Ascending aorta (tissue), 2 donors: ENCODE data around the gene CTXN1. TPM values are rescaled to one million over a fixed set of nuclear protein-coding genes. Genes with fewer than 3 reads are reported as not detected.

Experiments
- DNase-seq, 2 donors: peaks; one replicate each; pipeline ENCODE4 v3.0.0-alpha.2; 2019; ENCODE audit warnings: low spot score in 2 of 2
- H3K27ac ChIP-seq, 2 donors: fragments of 200-600 bp; sonication (generic); one replicate each; pipeline ENCODE4 v1.5.1; 2016 to 2017; ENCODE audit warnings: mild to moderate bottlenecking in 1 of 2
- H3K27me3 ChIP-seq: fragments of 200-600 bp; sonication (generic); one replicate; pipeline ENCODE4 v1.5.1; 2017
- H3K36me3 ChIP-seq, 2 donors: fragments of 200-600 bp; sonication (generic); one replicate each; pipeline ENCODE4 v1.5.1; 2016
- H3K4me1 ChIP-seq, 2 donors: fragments of 200-600 bp; sonication (generic); one replicate each; pipeline ENCODE4 v1.5.1; 2016 to 2017; ENCODE audit warnings: mild to moderate bottlenecking in 1 of 2
- H3K4me3 ChIP-seq, 2 donors: fragments of 200-600 bp; sonication (generic); one replicate each; pipeline ENCODE4 v1.5.1; 2016 to 2017; ENCODE audit warnings: mild to moderate bottlenecking in 1 of 2
- H3K9me3 ChIP-seq, 2 donors: fragments of 200-600 bp; sonication (generic); one replicate each; pipeline ENCODE4 v1.5.1; 2016
- intact Hi-C: fragments of 100-400 bp; cut with DNase I; formaldehyde crosslinking; loops from one replicate; pipeline ENCODE4 v1.15.1; 2023
- total RNA-seq: library from RNA; depleted of rRNA; stranded (reverse); fragments of >200 nt; gene quantifications from one replicate; pipeline ENCODE4 v1.1.0, GENCODE V29; 2016
- TF ChIP-seq, protein P1 (sequence below), 3 experiments: fragments of 200-600 bp in 2 of 3; fragments of 450-650 bp in 1 of 3; sonication (generic) in 2 of 3; IDR thresholded peaks; one replicate each; pipeline ENCODE4 v1.5.1; 2016 to 2019; ENCODE audit warnings: antibody characterized with exemption in 3 of 3, mild to moderate bottlenecking in 1 of 3, moderate library complexity in 1 of 3

CTXN1 gene
- total RNA-seq, 1 donor from 2014 or later = not detected

- DNase-seq = no peak
- peaks cover 5 to 18% of the 10 kb centered on the region in 2 donors for H3K4me1 ChIP-seq
- H3K27me3 ChIP-seq = no peaks in the 10 kb centered on the region
Observed at GRCh38 chr19:7900401-7900870, 25.5 kb downstream of the CTXN1 start.

GRCh38 chr19:7899751-7900378, 26.1 kb downstream of the CTXN1 start:
- H3K4me3 ChIP-seq = no peak overlapping the region
- TF ChIP-seq, protein P1, sequence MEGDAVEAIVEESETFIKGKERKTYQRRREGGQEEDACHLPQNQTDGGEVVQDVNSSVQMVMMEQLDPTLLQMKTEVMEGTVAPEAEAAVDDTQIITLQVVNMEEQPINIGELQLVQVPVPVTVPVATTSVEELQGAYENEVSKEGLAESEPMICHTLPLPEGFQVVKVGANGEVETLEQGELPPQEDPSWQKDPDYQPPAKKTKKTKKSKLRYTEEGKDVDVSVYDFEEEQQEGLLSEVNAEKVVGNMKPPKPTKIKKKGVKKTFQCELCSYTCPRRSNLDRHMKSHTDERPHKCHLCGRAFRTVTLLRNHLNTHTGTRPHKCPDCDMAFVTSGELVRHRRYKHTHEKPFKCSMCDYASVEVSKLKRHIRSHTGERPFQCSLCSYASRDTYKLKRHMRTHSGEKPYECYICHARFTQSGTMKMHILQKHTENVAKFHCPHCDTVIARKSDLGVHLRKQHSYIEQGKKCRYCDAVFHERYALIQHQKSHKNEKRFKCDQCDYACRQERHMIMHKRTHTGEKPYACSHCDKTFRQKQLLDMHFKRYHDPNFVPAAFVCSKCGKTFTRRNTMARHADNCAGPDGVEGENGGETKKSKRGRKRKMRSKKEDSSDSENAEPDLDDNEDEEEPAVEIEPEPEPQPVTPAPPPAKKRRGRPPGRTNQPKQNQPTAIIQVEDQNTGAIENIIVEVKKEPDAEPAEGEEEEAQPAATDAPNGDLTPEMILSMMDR (IDR thresholded peaks at IDR 0.05) = no peak
- no peaks in the 10 kb centered on the region for H3K36me3 ChIP-seq
- H3K27ac ChIP-seq = no peak overlapping the region
- no peak for DNase-seq
- H3K4me1 ChIP-seq = peaks cover 4 to 12% of the 10 kb centered on the region in 2 donors
- no peaks in the 10 kb centered on the region for H3K27me3 ChIP-seq
- H3K9me3 ChIP-seq = no peaks in the 10 kb centered on the region
- intact Hi-C loops = no loop called here

More at GRCh38 chr19:7900401-7900870, 25.5 kb downstream of the CTXN1 start:
- H3K27ac ChIP-seq = no peak overlapping the region
- intact Hi-C loops = no loop called here
- H3K36me3 ChIP-seq = peaks cover 0 to under 1% of the 10 kb centered on the region in 2 donors
- no peak overlapping the region for H3K4me3 ChIP-seq
- no peaks in the 10 kb centered on the region for H3K9me3 ChIP-seq
- TF ChIP-seq, protein P1 (IDR thresholded peaks at IDR 0.05) = no peak

DNA sequence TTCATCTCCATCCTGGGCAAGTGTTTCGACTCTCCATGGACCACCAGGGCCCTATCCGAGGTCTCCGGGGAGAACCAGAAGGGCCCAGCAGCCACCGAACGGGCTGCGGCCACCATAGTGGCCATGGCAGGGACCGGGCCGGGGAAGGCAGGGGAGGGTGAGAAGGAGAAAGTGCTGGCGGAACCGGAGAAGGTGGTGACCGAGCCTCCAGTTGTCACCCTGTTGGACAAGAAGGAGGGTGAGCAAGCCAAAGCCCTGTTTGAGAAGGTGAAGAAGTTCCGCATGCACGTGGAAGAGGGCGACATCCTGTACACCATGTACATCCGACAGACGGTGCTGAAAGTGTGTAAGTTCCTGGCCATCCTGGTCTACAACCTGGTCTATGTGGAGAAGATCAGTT, 27.0 kb downstream of the CTXN1 start:
- no peaks in the 10 kb centered on the region for H3K9me3 ChIP-seq
- no peak overlapping the region for H3K4me3 ChIP-seq
- TF ChIP-seq, protein P1 (IDR thresholded peaks at IDR 0.05) = no peak
- intact Hi-C loops = no loop called here
- H3K36me3 ChIP-seq = no peaks in the 10 kb centered on the region
- no peak for DNase-seq
- no peaks in the 10 kb centered on the region for H3K27me3 ChIP-seq
- no peak overlapping the region for H3K27ac ChIP-seq
- H3K4me1 ChIP-seq = peaks cover 0 to 7% of the 10 kb centered on the region in 2 donors

DNA sequence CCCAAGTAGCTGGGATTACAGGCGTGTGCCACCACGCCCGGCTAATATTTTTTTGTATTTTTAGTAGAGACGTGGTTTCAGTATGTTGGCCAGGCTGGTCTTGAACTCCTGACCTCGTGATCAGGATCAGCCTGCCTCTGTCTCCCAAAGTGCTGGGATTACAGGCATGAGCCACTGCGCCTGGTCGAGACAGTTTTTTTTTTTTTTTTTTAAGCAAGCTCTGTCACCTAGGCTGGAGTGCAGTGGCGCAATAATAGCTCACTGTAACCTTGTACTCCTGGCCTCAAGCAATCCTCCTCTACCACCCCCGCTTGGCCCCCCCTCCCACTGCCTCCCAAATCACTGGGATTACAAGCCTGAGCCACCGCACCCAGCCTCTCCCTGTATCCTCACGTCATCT, 28.6 kb downstream of the CTXN1 start:
- Histone ChIP-seq H3K9me3 (no peaks in the 10 kb centered on the region), H3K4me3 (no peak overlapping the region), H3K36me3 (no peaks in the 10 kb centered on the region), H3K4me1 (no peaks in the 10 kb centered on the region), H3K27me3 (no peaks in the 10 kb centered on the region), H3K27ac (no peak overlapping the region)
- intact Hi-C loops = no loop called here
- DNase-seq = no peak
- TF ChIP-seq, protein P1 (IDR thresholded peaks at IDR 0.05) = no peak

- no peak overlapping the region for H3K4me3 ChIP-seq
- H3K9me3 ChIP-seq = no peaks in the 10 kb centered on the region
- no peak overlapping the region for H3K27ac ChIP-seq
- H3K4me1 ChIP-seq = no peaks in the 10 kb centered on the region
- intact Hi-C loops = no loop called here
- no peaks in the 10 kb centered on the region for H3K27me3 ChIP-seq
- TF ChIP-seq, protein P1 (IDR thresholded peaks at IDR 0.05) = no peak
- DNase-seq = no peak
- no peaks in the 10 kb centered on the region for H3K36me3 ChIP-seq
Observed at GRCh38 chr19:7895565-7895964, 30.4 kb downstream of the CTXN1 start.
